ENCODE results near the gene EPHA2.
A peak's percentile ranks its signal among the peaks of the same experiment; 100 is the strongest.

- no peak for TF ChIP-seq CTCF (IDR thresholded peaks at IDR 0.05)
- peak; percentile 7 for TF ChIP-seq TCF7L2 (IDR thresholded peaks at IDR 0.05; ENCODE audit: low read depth, low read length)
These were observed 17.8 kb upstream of the EPHA2 start for GRCh38 chr1:16173447-16174260.
